ENCODE data around the gene SLC16A7. TPM values are rescaled to one million over a fixed set of nuclear protein-coding genes. Genes with fewer than 3 reads are reported as not detected.

The SLC16A7 gene
- total and polyA plus RNA-seq, 12 donors: 3.5 to 103 (median 63.0) TPM

DNA sequence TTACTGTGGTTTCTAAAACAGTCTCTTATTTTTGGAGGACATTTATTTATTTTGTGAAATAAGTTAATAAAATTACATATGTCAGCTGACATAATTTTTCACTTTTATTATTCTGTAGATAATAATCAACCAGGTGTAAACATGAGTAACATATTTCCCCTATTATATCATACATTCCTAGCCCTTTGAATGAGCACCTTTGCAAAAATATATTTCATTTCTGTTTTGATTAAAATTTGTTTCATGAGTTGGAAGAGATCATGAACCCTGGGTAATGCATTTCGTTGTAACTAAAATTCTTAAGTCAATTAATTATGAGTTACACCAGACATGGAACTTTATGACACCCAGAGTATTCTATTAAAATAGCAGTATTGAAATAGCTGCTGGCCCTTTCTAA lies 56.3 kb downstream of the SLC16A7 start:
- Histone ChIP-seq H3K27me3 (no peaks in the 10 kb centered on the region), H3K4me3 (no peak overlapping the region)

DNA sequence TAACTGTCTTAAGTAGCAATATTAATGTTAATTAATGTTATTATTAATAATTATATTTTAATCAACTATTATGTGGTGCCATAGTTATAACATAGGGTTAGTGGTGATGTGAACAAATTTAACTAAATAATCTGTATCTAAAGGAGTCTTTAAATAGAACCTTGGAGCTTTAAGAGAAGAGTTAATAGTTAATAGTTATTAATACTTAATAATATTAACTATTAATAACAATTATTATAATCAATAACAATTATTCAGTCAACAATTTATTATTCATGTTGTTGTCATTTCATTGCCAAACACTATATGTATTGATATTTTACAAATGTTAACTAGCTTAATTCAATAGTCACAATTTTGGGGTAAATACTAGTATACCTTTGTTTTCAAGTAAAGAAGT lies 58.2 kb downstream of the SLC16A7 start:
- Histone ChIP-seq H3K9me3 (replicated peaks in 1 of 3) (no peaks in the 10 kb centered on the region), H3K36me3 (replicated peaks in 1 of 2) (no peaks in the 10 kb centered on the region), H3K4me1 (replicated peaks in 1 of 2) (peaks cover 31 to 34% of the 10 kb centered on the region in 2 donors), H3K27me3 (no peaks in the 10 kb centered on the region), H3K27ac (peak overlapping the region in 1 of 5 donors; percentile 17), H3K4me3 (no peak overlapping the region)
- DNase-seq: no peak
- no peak for TF ChIP-seq POLR2A (IDR thresholded peaks at IDR 0.05)
- TF ChIP-seq, protein P1, sequence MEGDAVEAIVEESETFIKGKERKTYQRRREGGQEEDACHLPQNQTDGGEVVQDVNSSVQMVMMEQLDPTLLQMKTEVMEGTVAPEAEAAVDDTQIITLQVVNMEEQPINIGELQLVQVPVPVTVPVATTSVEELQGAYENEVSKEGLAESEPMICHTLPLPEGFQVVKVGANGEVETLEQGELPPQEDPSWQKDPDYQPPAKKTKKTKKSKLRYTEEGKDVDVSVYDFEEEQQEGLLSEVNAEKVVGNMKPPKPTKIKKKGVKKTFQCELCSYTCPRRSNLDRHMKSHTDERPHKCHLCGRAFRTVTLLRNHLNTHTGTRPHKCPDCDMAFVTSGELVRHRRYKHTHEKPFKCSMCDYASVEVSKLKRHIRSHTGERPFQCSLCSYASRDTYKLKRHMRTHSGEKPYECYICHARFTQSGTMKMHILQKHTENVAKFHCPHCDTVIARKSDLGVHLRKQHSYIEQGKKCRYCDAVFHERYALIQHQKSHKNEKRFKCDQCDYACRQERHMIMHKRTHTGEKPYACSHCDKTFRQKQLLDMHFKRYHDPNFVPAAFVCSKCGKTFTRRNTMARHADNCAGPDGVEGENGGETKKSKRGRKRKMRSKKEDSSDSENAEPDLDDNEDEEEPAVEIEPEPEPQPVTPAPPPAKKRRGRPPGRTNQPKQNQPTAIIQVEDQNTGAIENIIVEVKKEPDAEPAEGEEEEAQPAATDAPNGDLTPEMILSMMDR (IDR thresholded peaks at IDR 0.05): no peak
- intact Hi-C loops (cut with DNase I): no loop called here

More for the DNA sequence above, 56.3 kb downstream of the SLC16A7 start:
- peaks cover 31 to 34% of the 10 kb centered on the region in 2 donors for H3K4me1 ChIP-seq (replicated peaks in 1 of 2)
- TF ChIP-seq, protein P1 (IDR thresholded peaks at IDR 0.05): no peak
- no peak for TF ChIP-seq POLR2A (IDR thresholded peaks at IDR 0.05)
- no peaks in the 10 kb centered on the region for H3K36me3 ChIP-seq (replicated peaks in 1 of 2)
- WGBS, 4 donors: 29 to 49% (median 46%) methylated on average over 1 of the region's 1 CpG
- H3K27ac ChIP-seq: peak overlapping the region in 3 of 5 donors; percentile 52 to 69 (median 69)
- no peaks in the 10 kb centered on the region for H3K9me3 ChIP-seq (replicated peaks in 1 of 3)
- no peak for DNase-seq
- intact Hi-C loops (cut with DNase I): no loop called here

DNA sequence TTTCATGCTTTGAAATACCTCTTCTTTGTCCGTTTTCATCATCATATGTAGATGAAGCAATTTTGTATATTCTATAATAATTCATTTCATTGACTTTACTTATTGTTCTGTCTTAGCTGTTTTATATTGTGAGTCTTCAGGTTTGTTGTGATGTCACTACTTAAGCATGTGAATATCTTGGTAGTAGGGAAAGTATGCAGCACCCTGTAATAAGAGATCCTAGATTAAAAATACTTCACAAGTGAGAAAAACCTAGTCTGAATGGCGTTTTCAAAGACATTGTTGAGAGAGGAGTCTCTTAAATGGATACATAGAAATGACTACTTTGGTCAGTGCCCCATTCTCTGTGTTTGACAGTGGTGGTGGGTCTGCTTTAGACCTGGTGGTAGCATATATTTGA lies 61.4 kb downstream of the SLC16A7 start:
- Histone ChIP-seq H3K27ac (no peak overlapping the region), H3K4me1 (replicated peaks in 1 of 2) (peaks cover 23 to 24% of the 10 kb centered on the region in 2 donors), H3K4me3 (no peak overlapping the region), H3K9me3 (replicated peaks in 1 of 3) (no peaks in the 10 kb centered on the region), H3K36me3 (replicated peaks in 1 of 2) (no peaks in the 10 kb centered on the region), H3K27me3 (no peaks in the 10 kb centered on the region)
- DNase-seq: no peak
- intact Hi-C loops (cut with DNase I): no loop called here
- TF ChIP-seq, protein P1 (IDR thresholded peaks at IDR 0.05): no peak
- no peak for TF ChIP-seq POLR2A (IDR thresholded peaks at IDR 0.05)
- 92 to 98% (median 94%) methylated on average over 2 of the region's 2 CpGs for WGBS, 4 donors

DNA sequence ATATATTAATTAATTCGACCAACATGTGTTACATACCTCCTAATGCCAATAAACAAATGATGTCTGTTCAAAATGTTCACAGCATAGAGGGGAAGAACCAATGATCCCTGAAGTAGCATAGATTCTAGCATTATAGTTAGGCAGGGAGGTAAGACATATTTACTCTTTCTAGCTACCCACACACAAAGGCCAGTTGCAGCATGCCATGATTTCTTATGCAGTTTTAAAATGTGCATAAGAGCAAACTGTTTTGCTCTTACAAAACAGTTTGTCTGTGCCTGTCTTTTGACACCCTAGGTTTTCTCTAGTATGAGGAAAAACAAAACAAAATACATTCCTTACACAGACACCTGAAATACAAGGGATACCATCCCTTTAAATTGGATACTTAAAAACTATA lies 61.9 kb downstream of the SLC16A7 start:
- Histone ChIP-seq H3K9me3 (replicated peaks in 1 of 3) (no peaks in the 10 kb centered on the region), H3K36me3 (replicated peaks in 1 of 2) (no peaks in the 10 kb centered on the region), H3K4me3 (no peak overlapping the region), H3K27me3 (no peaks in the 10 kb centered on the region), H3K27ac (no peak overlapping the region), H3K4me1 (replicated peaks in 1 of 2) (peaks cover 23% of the 10 kb centered on the region in 2 donors)
- no peak for DNase-seq
- TF ChIP-seq, protein P1 (IDR thresholded peaks at IDR 0.05): no peak
- TF ChIP-seq POLR2A (IDR thresholded peaks at IDR 0.05): no peak
- intact Hi-C loops (cut with DNase I): no loop called here
- 89 to 100% (median 94%) methylated on average over 1 of the region's 1 CpG for WGBS, 4 donors
